Measurements from ENCODE around the gene PDK3. TPM values are rescaled to one million over a fixed set of nuclear protein-coding genes. Genes with fewer than 3 reads are reported as not detected.
A peak's percentile ranks its signal among the peaks of the same experiment; 100 is the strongest.

The PDK3 gene
- total and polyA plus RNA-seq, 7 experiments from 2014 or later: 17.4 to 44.1 (median 28.7) TPM

DNA sequence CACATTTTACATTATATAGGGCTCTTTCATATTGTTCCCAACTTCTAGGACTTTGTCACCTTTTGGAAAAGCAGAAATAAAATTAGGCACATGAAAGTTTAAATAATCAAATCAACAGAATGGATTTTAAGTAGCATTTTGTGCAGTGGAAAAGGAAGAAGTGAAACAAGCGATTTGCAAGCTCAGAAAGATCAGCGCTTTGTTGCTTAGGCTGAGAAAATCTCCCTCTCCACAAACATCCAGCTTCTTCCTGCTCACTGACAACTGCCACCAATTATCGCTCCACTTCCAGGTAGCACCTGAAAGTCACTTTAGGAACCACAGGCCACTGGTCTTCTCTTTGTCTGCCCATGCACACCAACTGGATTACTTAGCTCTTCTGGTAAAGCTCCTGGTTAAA is 2.0 kb upstream of the PDK3 start:
- H3K36me3 Mint-ChIP-seq: no peaks in the 10 kb centered on the region
- DNase-seq: no peak
- no peak overlapping the region for H3K27ac Mint-ChIP-seq
- intact Hi-C loops (cut with micrococcal nuclease): no loop called here
- Histone ChIP-seq H3K27me3 (ENCODE audit: control insufficient read depth in 2 of 2, insufficient read depth in 2 of 2, low read length in 2 of 2) (no peaks in the 10 kb centered on the region), H3K36me3 (ENCODE audit: control insufficient read depth in 2 of 3, insufficient read depth in 3 of 3, low read length in 3 of 3) (no peaks in the 10 kb centered on the region), H3K4me3 (ENCODE audit: low read length) (no peak overlapping the region), H3K4me1 (ENCODE audit: control insufficient read depth in 2 of 2, insufficient read depth in 2 of 2, low read length in 2 of 2) (peaks cover 14 to 18% of the 10 kb centered on the region in 2 donors), H3K27ac (ENCODE audit: low read depth, low read length) (no peak overlapping the region), H3K9me3 (ENCODE audit: control insufficient read depth in 2 of 3, low read length in 3 of 3) (no peaks in the 10 kb centered on the region)
- peaks cover 0 to 7% (median 0%) of the 10 kb centered on the region in 5 donors for H3K27me3 Mint-ChIP-seq
- H3K4me3 Mint-ChIP-seq: no peak overlapping the region
- no peak for ATAC-seq
- POLR2A ChIA-PET: interaction anchor here (0.6 to 8.4 kb wide), 2 partner anchors 16 to 662 kb away, joined by 3 to 110 read pairs; no protein-coding TSS in a partner anchor
- CTCF ChIA-PET: no interaction called here
- peaks cover 4 to 25% (median 20%) of the 10 kb centered on the region in 7 donors for H3K4me1 Mint-ChIP-seq
- peaks cover 0 to 2% (median 0%) of the 10 kb centered on the region in 11 donors for H3K9me3 Mint-ChIP-seq

DNA sequence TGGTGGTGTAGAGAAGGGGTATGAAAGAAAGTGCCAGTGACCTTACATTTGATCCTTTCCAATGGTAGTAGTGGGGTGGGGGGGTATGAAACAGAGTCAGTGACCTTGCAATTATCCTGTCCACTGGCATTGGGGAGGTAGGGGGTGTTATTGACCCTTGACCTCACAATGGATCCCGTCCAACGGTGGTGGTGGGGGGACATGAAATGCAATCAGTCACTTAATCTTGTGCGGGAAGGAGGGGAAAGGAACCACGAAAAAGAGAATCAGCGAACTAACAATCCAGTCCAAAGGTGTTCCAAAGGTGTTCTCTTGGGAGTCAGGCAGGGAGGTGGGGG is 619 bp upstream of the PDK3 start:
- Histone ChIP-seq H3K4me1 (ENCODE audit: control insufficient read depth in 2 of 2, insufficient read depth in 2 of 2, low read length in 2 of 2) (peaks cover 14 to 24% of the 10 kb centered on the region in 2 donors), H3K27me3 (ENCODE audit: control insufficient read depth in 2 of 2, insufficient read depth in 2 of 2, low read length in 2 of 2) (no peaks in the 10 kb centered on the region), H3K4me3 (ENCODE audit: low read length) (peak overlapping the region; percentile 69), H3K9me3 (ENCODE audit: control insufficient read depth in 2 of 3, low read length in 3 of 3) (no peaks in the 10 kb centered on the region), H3K36me3 (ENCODE audit: control insufficient read depth in 2 of 3, insufficient read depth in 3 of 3, low read length in 3 of 3) (no peaks in the 10 kb centered on the region), H3K27ac (ENCODE audit: low read depth, low read length) (peak overlapping the region; percentile 92)
- peak overlapping the region; percentile 77 to 97 (median 93) for H3K27ac Mint-ChIP-seq
- ChIA-PET POLR2A (interaction anchor here (1.9 to 8.4 kb wide), 2 partner anchors 15 to 31 kb away, joined by 7 to 110 read pairs; no protein-coding TSS in a partner anchor), CTCF (interaction anchor here (1.2 to 2.5 kb wide), 3 partner anchors 15 to 37 kb away, joined by 3 to 11 read pairs (median 3); no protein-coding TSS in a partner anchor)
- ATAC-seq (no peak), DNase-seq (no peak)
- peaks cover 0 to 3% (median 0%) of the 10 kb centered on the region in 5 donors for H3K27me3 Mint-ChIP-seq
- H3K36me3 Mint-ChIP-seq: no peaks in the 10 kb centered on the region
- H3K9me3 Mint-ChIP-seq: no peaks in the 10 kb centered on the region
- intact Hi-C loops (cut with micrococcal nuclease): no loop called here
- peak overlapping the region; percentile 48 to 90 (median 85) for H3K4me3 Mint-ChIP-seq
- peaks cover 7 to 36% (median 31%) of the 10 kb centered on the region in 7 donors for H3K4me1 Mint-ChIP-seq

DNA sequence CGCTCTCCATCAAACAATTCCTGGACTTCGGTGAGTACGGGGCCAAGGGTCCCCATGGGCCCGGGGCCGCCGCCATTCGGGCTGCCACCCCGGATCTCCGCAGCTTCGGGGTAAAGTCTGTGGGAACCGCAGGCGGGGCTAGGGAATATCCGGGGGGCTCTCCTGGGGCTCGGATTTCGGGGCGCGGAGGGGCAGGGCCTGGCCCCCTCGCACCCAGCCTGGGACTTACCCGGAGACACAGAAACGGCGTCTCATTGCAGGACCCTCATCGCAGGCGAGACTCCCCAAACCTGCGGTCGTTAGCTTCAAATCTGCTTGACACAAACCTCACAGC is 413 bp downstream of the PDK3 start:
- Histone ChIP-seq H3K9me3 (ENCODE audit: control insufficient read depth in 2 of 3, low read length in 3 of 3) (no peaks in the 10 kb centered on the region), H3K36me3 (ENCODE audit: control insufficient read depth in 2 of 3, insufficient read depth in 3 of 3, low read length in 3 of 3) (no peaks in the 10 kb centered on the region), H3K27me3 (ENCODE audit: control insufficient read depth in 2 of 2, insufficient read depth in 2 of 2, low read length in 2 of 2) (no peaks in the 10 kb centered on the region), H3K4me3 (ENCODE audit: low read length) (peak overlapping the region; percentile 70), H3K4me1 (ENCODE audit: control insufficient read depth in 2 of 2, insufficient read depth in 2 of 2, low read length in 2 of 2) (peaks cover 14 to 24% of the 10 kb centered on the region in 2 donors), H3K27ac (ENCODE audit: low read depth, low read length) (peak overlapping the region; percentile 92)
- intact Hi-C loops (cut with micrococcal nuclease): loop anchor here (1.0 to 5.0 kb wide), 10 partner anchors 15 to 798 kb away; partner anchors contain the start of genes APOO (in 1 of the 2), CXorf58 (in 1 of the 2), EIF2S3 (in 1 of the 2) and POLA1 (in 1 of the 2)
- Mint-ChIP-seq H3K36me3 (no peaks in the 10 kb centered on the region), H3K4me3 (peak overlapping the region; percentile 48 to 90 (median 81)), H3K27me3 (no peaks in the 10 kb centered on the region), H3K4me1 (peaks cover 11 to 41% (median 38%) of the 10 kb centered on the region in 7 donors), H3K9me3 (peaks cover 0 to 1% (median 0%) of the 10 kb centered on the region in 11 donors), H3K27ac (peak overlapping the region in 8 of 9 donors; percentile 41 to 93 (median 70))
- POLR2A ChIA-PET: interaction anchor here (1.2 to 8.4 kb wide), 6 partner anchors 10 to 69 kb away, joined by 3 to 110 read pairs (median 7); no protein-coding TSS in a partner anchor
- DNase-seq (peak in 3 of 9 donors; percentile 7 to 28 (median 27)), ATAC-seq (peak; percentile 11)
- CTCF ChIA-PET: interaction anchor here (1.2 to 2.5 kb wide), 3 partner anchors 14 to 36 kb away, joined by 3 to 11 read pairs (median 3); no protein-coding TSS in a partner anchor

GRCh38 chrX:24466025-24466424 is 939 bp downstream of the PDK3 start:
- H3K4me3 Mint-ChIP-seq: peak overlapping the region; percentile 48 to 90 (median 81)
- intact Hi-C loops (cut with micrococcal nuclease): loop anchor here (1.0 to 5.0 kb wide), 6 partner anchors 32 to 799 kb away; partner anchors contain the start of genes APOO (in 1 of the 2), CXorf58 (in 1 of the 2), POLA1 (in 1 of the 2) and PRDX4 (in 1 of the 2)
- Histone ChIP-seq H3K36me3 (ENCODE audit: control insufficient read depth in 2 of 3, insufficient read depth in 3 of 3, low read length in 3 of 3) (no peaks in the 10 kb centered on the region), H3K9me3 (ENCODE audit: control insufficient read depth in 2 of 3, low read length in 3 of 3) (no peaks in the 10 kb centered on the region), H3K4me1 (ENCODE audit: control insufficient read depth in 2 of 2, insufficient read depth in 2 of 2, low read length in 2 of 2) (peaks cover 14 to 24% of the 10 kb centered on the region in 2 donors), H3K27me3 (ENCODE audit: control insufficient read depth in 2 of 2, insufficient read depth in 2 of 2, low read length in 2 of 2) (no peaks in the 10 kb centered on the region), H3K4me3 (ENCODE audit: low read length) (peak overlapping the region; percentile 70), H3K27ac (ENCODE audit: low read depth, low read length) (peak overlapping the region; percentile 92)
- H3K27ac Mint-ChIP-seq: peak overlapping the region; percentile 41 to 93 (median 73)
- ChIA-PET POLR2A (interaction anchor here (1.2 to 8.4 kb wide), 6 partner anchors 10 to 70 kb away, joined by 3 to 110 read pairs (median 7); no protein-coding TSS in a partner anchor), CTCF (interaction anchor here (2.5 kb wide), 1 partner anchor 33 kb away, joined by 11 read pairs; no protein-coding TSS in a partner anchor)
- H3K36me3 Mint-ChIP-seq: peaks cover 0 to under 1% (median 0%) of the 10 kb centered on the region in 5 donors
- ATAC-seq (no peak), DNase-seq (no peak)
- H3K27me3 Mint-ChIP-seq: no peaks in the 10 kb centered on the region
- peaks cover 0 to 1% (median 0%) of the 10 kb centered on the region in 11 donors for H3K9me3 Mint-ChIP-seq
- peaks cover 11 to 46% (median 43%) of the 10 kb centered on the region in 7 donors for H3K4me1 Mint-ChIP-seq

- peak overlapping the region; percentile 92 for H3K27ac ChIP-seq (ENCODE audit: low read depth, low read length)
- peaks cover 15 to 56% (median 53%) of the 10 kb centered on the region in 7 donors for H3K4me1 Mint-ChIP-seq
- POLR2A ChIA-PET: interaction anchor here (8.4 kb wide), 1 partner anchor 11 kb away, joined by 110 read pairs; no protein-coding TSS in a partner anchor
These were observed 3.2 kb downstream of the PDK3 start for GRCh38 chrX:24468245-24468644.

DNA sequence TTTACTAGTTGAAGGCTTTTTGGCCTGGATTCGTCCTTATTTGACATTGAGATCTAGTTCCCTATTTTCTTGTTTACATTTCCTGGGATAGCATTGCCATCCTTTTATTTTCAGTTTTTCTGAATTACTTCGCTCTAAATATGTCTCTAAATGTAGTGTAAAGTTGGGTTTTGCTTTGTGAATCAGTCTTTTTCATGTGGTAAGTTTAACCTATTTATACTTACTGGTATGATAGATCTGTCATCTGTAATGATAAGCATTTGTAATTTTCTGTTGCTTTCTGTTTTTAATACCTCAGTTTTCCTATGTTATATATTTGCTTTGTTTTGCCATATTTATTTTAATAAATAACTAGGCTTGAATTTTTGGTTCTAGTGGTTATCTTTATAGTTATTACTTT is 6.7 kb downstream of the PDK3 start:
- H3K27me3 Mint-ChIP-seq: no peaks in the 10 kb centered on the region
- H3K9me3 ChIP-seq (ENCODE audit: control insufficient read depth in 2 of 3, low read length in 3 of 3): no peaks in the 10 kb centered on the region
- POLR2A ChIA-PET: interaction anchor here (0.9 kb wide), 1 partner anchor 8 kb away, joined by 3 read pairs; no protein-coding TSS in a partner anchor
- peak overlapping the region; percentile 1 to 73 (median 47) for H3K27ac Mint-ChIP-seq
- peaks cover 0 to 4% (median 0%) of the 10 kb centered on the region in 11 donors for H3K9me3 Mint-ChIP-seq
- intact Hi-C loops (cut with micrococcal nuclease): loop anchor here in 1 of 2 donors (10.0 kb wide), 1 partner anchor 447 kb away; the partner anchor contains the start of gene KLHL15
- peaks cover 15 to 16% of the 10 kb centered on the region in 2 donors for H3K4me1 ChIP-seq (ENCODE audit: control insufficient read depth in 2 of 2, insufficient read depth in 2 of 2, low read length in 2 of 2)
- DNase-seq: no peak
- no peak overlapping the region for H3K4me3 ChIP-seq (ENCODE audit: low read length)
- ATAC-seq: no peak
- H3K27me3 ChIP-seq (ENCODE audit: control insufficient read depth in 2 of 2, insufficient read depth in 2 of 2, low read length in 2 of 2): no peaks in the 10 kb centered on the region
- H3K36me3 Mint-ChIP-seq: peaks cover 0 to 3% (median 0%) of the 10 kb centered on the region in 5 donors
- peak overlapping the region; percentile 12 to 74 (median 54) for H3K4me3 Mint-ChIP-seq
- no peaks in the 10 kb centered on the region for H3K36me3 ChIP-seq (ENCODE audit: control insufficient read depth in 2 of 3, insufficient read depth in 3 of 3, low read length in 3 of 3)
- H3K27ac ChIP-seq (ENCODE audit: low read depth, low read length): no peak overlapping the region
- CTCF ChIA-PET: no interaction called here
- peaks cover 22 to 79% (median 73%) of the 10 kb centered on the region in 7 donors for H3K4me1 Mint-ChIP-seq

More at GRCh38 chrX:24468245-24468644, 3.2 kb downstream of the PDK3 start:
- H3K27me3 Mint-ChIP-seq: no peaks in the 10 kb centered on the region
- Histone ChIP-seq H3K9me3 (ENCODE audit: control insufficient read depth in 2 of 3, low read length in 3 of 3) (no peaks in the 10 kb centered on the region), H3K27me3 (ENCODE audit: control insufficient read depth in 2 of 2, insufficient read depth in 2 of 2, low read length in 2 of 2) (no peaks in the 10 kb centered on the region), H3K4me1 (ENCODE audit: control insufficient read depth in 2 of 2, insufficient read depth in 2 of 2, low read length in 2 of 2) (peaks cover 20 to 30% of the 10 kb centered on the region in 2 donors), H3K4me3 (ENCODE audit: low read length) (no peak overlapping the region), H3K36me3 (ENCODE audit: control insufficient read depth in 2 of 3, insufficient read depth in 3 of 3, low read length in 3 of 3) (no peaks in the 10 kb centered on the region)
- peak overlapping the region; percentile 35 to 85 (median 47) for H3K4me3 Mint-ChIP-seq
- H3K27ac Mint-ChIP-seq: peak overlapping the region in 8 of 9 donors; percentile 49 to 93 (median 71)
- intact Hi-C loops (cut with micrococcal nuclease): loop anchor here (5.0 kb wide), 5 partner anchors 224 to 801 kb away; partner anchors contain the start of genes APOO (in 1 of the 2), CXorf58 (in 1 of the 2), POLA1 (in 1 of the 2) and PRDX4 (in 1 of the 2)
- peaks cover 0 to 1% (median 0%) of the 10 kb centered on the region in 5 donors for H3K36me3 Mint-ChIP-seq
- CTCF ChIA-PET: interaction anchor here (0.9 kb wide), 1 partner anchor 72 kb away, joined by 4 read pairs; no protein-coding TSS in a partner anchor
- peaks cover 0 to 1% (median 0%) of the 10 kb centered on the region in 11 donors for H3K9me3 Mint-ChIP-seq
- ATAC-seq (no peak), DNase-seq (no peak)

All from naive thymus-derived CD4-positive, alpha-beta T cell (primary cell).